Endodermal cell (in vitro differentiated cells): Measurements from ENCODE around the gene DPP10. TPM values are rescaled to one million over a fixed set of nuclear protein-coding genes. Genes with fewer than 3 reads are reported as not detected.
A peak's percentile ranks its signal among the peaks of the same experiment; 100 is the strongest.

Experiments used
- DNase-seq: peaks from one replicate; pipeline ENCODE4 v3.0.0-alpha.2; 2017
- H3K27ac ChIP-seq: 2 replicates; pipeline ENCODE4 v1.5.1; 2013; ENCODE audit warnings: mild to moderate bottlenecking, low read depth, low read length, moderate library complexity
- H3K27me3 ChIP-seq: 2 replicates; pipeline ENCODE4 v1.6.1; 2013; ENCODE audit warnings: mild to moderate bottlenecking, low read length, moderate library complexity; ENCODE audit not compliant: insufficient read depth, control insufficient read depth, poor library complexity, severe bottlenecking
- H3K36me3 ChIP-seq: 2 replicates; pipeline ENCODE4 v1.7.0; 2013; ENCODE audit warnings: mild to moderate bottlenecking, low read length, moderate library complexity; ENCODE audit not compliant: control insufficient read depth, insufficient read depth
- H3K4me1 ChIP-seq: one replicate; pipeline ENCODE4 v1.7.0; 2013; ENCODE audit warnings: low read length; ENCODE audit not compliant: control insufficient read depth, insufficient read depth
- H3K4me3 ChIP-seq: 2 replicates; pipeline ENCODE4 v1.5.1; 2013; ENCODE audit warnings: mild to moderate bottlenecking, low read length, moderate library complexity
- H3K9ac ChIP-seq: 2 replicates; pipeline ENCODE4 v1.6.1; 2013; ENCODE audit warnings: mild to moderate bottlenecking, low read length, moderate library complexity; ENCODE audit not compliant: poor library complexity, severe bottlenecking; ENCODE audit errors: extremely low read depth
- H3K9me3 ChIP-seq: 2 replicates; pipeline ENCODE4 v1.6.1; 2013; ENCODE audit warnings: mild to moderate bottlenecking, low read length, moderate library complexity; ENCODE audit not compliant: control insufficient read depth
- H3K27ac Mint-ChIP-seq: 2 replicates; pipeline ENCODE4 v1.8.0; 2020; ENCODE audit warnings: mixed read lengths
- H3K27me3 Mint-ChIP-seq: 2 replicates; pipeline ENCODE4 v1.8.0; 2021; ENCODE audit warnings: mild to moderate bottlenecking, mixed read lengths; ENCODE audit not compliant: insufficient read depth
- H3K36me3 Mint-ChIP-seq: 2 replicates; pipeline ENCODE4 v1.8.0; 2020; ENCODE audit warnings: low read depth, mixed read lengths
- H3K4me1 Mint-ChIP-seq: 2 replicates; pipeline ENCODE4 v1.8.0; 2020; ENCODE audit warnings: mixed read lengths
- H3K4me3 Mint-ChIP-seq: 2 replicates; pipeline ENCODE4 v1.8.0; 2020; ENCODE audit warnings: mild to moderate bottlenecking, moderate library complexity, mixed read lengths
- H3K9me3 Mint-ChIP-seq: 2 replicates; pipeline ENCODE4 v1.8.0; 2020; ENCODE audit warnings: mild to moderate bottlenecking, mixed read lengths
- CTCF ChIP-seq: fragments of 200-600 bp; sonication (generic); conservative IDR thresholded peaks from 2 replicates; pipeline ENCODE4 v1.5.0; 2021; ENCODE audit warnings: antibody characterized with exemption, mild to moderate bottlenecking
- WGBS, 2 experiments: methylation state at CpG; one replicate each; pipeline versions ENCODE4 v1.1.5 to v1.1.7; 2013; ENCODE audit warnings: missing lambda C conversion rate in 2 of 2, mixed read lengths in 1 of 2; ENCODE audit not compliant: insufficient coverage in 1 of 2, insufficient read length in 1 of 2; 5-methylcytosine and 5-hydroxymethylcytosine counted together
- total RNA-seq, 2 donors: library from RNA; stranded (reverse); fragmentation: NEBNext Ultra II Directional in 1 of 2; extraction: Animal tissue kit (Norgen Biotek cat#: 25700) in 1 of 2; gene quantifications; 2 replicates in 1 of 2; 3 replicates in 1 of 2; pipeline ENCODE4 v1.2.1, GENCODE V29; 2021

Gene DPP10
- total RNA-seq, 2 donors from 2014 or later: 8.2 to 19.2 TPM

- H3K27me3 Mint-ChIP-seq: no peaks in the 10 kb centered on the region
- no peak overlapping the region for H3K4me3 Mint-ChIP-seq
- H3K27ac Mint-ChIP-seq: no peak overlapping the region
- no peak overlapping the region for H3K27ac ChIP-seq
- no peak overlapping the region for H3K4me3 ChIP-seq
- no peak overlapping the region for H3K9ac ChIP-seq
- peaks cover 11% of the 10 kb centered on the region for H3K9me3 Mint-ChIP-seq
- no peaks in the 10 kb centered on the region for H3K4me1 ChIP-seq
- 100% methylated on average over 1 of the region's 2 CpGs; no CpG with 5 or more reads in 1 of the 2 experiments for WGBS, 2 experiments
- peaks cover 9% of the 10 kb centered on the region for H3K4me1 Mint-ChIP-seq
- TF ChIP-seq CTCF: no peak
- peaks cover 32% of the 10 kb centered on the region for H3K9me3 ChIP-seq
- H3K36me3 Mint-ChIP-seq: no peaks in the 10 kb centered on the region
- no peaks in the 10 kb centered on the region for H3K36me3 ChIP-seq
- no peak for DNase-seq
- no peaks in the 10 kb centered on the region for H3K27me3 ChIP-seq
Measured at GRCh38 chr2:115481842-115482241, 1039.4 kb downstream of the DPP10 start.

DNA sequence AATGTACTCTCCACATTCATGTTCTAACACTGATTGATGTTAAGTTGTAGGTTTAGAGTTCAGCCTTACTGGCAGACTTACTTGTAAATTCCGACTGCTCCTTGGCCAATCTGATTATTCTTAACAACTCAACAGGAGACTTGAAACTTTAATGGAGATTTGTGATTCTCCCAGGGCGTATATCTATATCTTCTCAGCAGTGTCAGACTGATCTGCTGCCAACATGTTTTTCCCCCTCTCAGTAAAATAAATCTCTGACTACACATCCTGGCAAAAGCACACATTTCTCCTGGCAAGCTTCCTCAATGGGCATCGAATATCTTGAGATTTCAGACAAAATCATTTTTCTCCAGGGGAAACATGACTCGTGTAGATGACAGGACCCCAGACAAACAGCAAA lies 1041.2 kb downstream of the DPP10 start:
- Histone ChIP-seq H3K4me1 (no peaks in the 10 kb centered on the region), H3K27me3 (no peaks in the 10 kb centered on the region), H3K9ac (no peak overlapping the region), H3K36me3 (no peaks in the 10 kb centered on the region), H3K27ac (no peak overlapping the region), H3K4me3 (peak overlapping the region; percentile 31), H3K9me3 (peaks cover 16% of the 10 kb centered on the region)
- no peak for DNase-seq
- Mint-ChIP-seq H3K36me3 (no peaks in the 10 kb centered on the region), H3K4me1 (peaks cover 9% of the 10 kb centered on the region), H3K27me3 (no peaks in the 10 kb centered on the region), H3K9me3 (peaks cover 4% of the 10 kb centered on the region), H3K4me3 (no peak overlapping the region), H3K27ac (peak overlapping the region; percentile 3)
- TF ChIP-seq CTCF: no peak
- WGBS, 2 experiments: 81 to 88% methylated on average over 3 to 4 of the region's 4 CpGs

DNA sequence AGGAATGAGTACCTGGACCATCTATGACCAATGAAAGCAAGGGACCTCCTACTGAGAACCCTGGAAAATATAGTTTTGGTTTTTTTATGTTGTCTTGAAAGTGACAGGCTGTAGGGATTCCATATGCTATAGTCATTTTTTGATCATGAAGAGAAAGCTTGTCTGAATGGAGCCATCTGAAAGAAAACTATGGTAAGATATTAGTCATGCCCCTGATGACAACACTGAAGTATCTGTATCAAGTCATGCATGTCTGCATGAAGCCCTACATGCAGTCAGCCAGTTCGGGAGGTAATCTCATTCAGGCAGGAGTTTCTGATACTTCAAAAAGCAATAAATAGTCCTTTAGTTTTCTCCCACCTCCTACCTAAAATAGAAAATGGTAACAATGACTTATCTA lies 1042.0 kb downstream of the DPP10 start:
- no peak for DNase-seq
- H3K9me3 ChIP-seq: peaks cover 21% of the 10 kb centered on the region
- H3K36me3 ChIP-seq: no peaks in the 10 kb centered on the region
- no peaks in the 10 kb centered on the region for H3K27me3 Mint-ChIP-seq
- no peak for TF ChIP-seq CTCF
- WGBS, 2 experiments: 83 to 87% methylated on average over 1 of the region's 1 CpG
- no peak overlapping the region for H3K9ac ChIP-seq
- no peak overlapping the region for H3K27ac Mint-ChIP-seq
- no peak overlapping the region for H3K4me3 ChIP-seq
- H3K4me1 ChIP-seq: no peaks in the 10 kb centered on the region
- no peaks in the 10 kb centered on the region for H3K36me3 Mint-ChIP-seq
- no peaks in the 10 kb centered on the region for H3K27me3 ChIP-seq
- peaks cover 9% of the 10 kb centered on the region for H3K4me1 Mint-ChIP-seq
- H3K9me3 Mint-ChIP-seq: peaks cover 11% of the 10 kb centered on the region
- H3K27ac ChIP-seq: no peak overlapping the region
- no peak overlapping the region for H3K4me3 Mint-ChIP-seq
